ENCODE results near the gene GHDC.

GHDC gene

GRCh38 chr17:42183741-42184711 lies 10.3 kb downstream of the GHDC start:
- TF ChIP-seq MAX (IDR thresholded peaks at IDR 0.05) (peak; percentile 92), EP300 (IDR thresholded peaks at IDR 0.05; ENCODE audit: borderline replicate concordance) (no peak), ZBTB7A (IDR thresholded peaks at IDR 0.05; ENCODE audit: low read depth) (peak; percentile 70; the same call in 1 of the 2 replicates), USF1 (IDR thresholded peaks at IDR 0.05) (0 out of 2 replicates have a peak, but pooled peaks have one; percentile 10), RAD21 (IDR thresholded peaks at IDR 0.05; ENCODE audit: low read depth) (peak; percentile 48; the same call in 1 of the 2 replicates), TEAD4 (IDR thresholded peaks at IDR 0.05) (no peak)

DNA sequence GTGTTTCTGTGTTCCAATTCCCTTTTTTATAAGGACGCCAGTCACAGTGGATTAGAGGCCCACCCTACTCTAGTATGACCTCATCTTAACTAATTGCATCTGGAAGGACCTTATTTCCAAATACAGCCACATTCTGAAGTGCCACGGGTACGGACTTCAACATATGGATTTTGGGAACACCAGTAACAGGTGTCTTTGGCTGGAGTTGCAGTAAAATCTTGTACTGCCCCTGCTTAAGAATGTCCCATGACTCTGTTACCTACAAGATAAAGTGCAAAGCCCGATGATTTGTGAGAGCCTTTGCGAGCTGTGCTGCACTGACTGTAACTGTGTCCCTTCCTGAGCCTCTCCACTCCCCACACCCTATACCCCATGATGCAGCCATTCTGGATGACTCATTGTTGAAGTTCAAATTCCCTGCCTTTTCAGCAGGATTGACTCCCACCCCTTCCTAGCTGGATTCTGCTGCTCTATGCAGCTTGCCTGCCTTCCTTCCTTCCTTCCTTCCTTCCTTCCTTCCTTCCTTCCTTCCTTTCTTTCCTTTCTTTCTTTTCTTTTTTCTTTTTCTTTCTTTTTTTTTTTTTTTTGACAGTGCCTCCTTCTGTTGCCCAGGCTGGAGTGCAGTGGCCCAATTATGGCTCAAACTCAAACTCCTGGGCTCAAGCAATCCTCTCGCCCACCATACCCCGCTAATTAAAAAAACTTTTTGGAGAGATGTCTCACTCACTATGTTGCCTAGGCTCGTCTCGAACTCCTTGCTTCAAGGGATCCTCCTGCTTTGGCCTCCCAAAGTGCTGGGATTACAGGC lies 11.2 kb downstream of the GHDC start:
- TF ChIP-seq TCF12 (IDR thresholded peaks at IDR 0.05; ENCODE audit: low read depth), result no peak
- TF ChIP-seq CEBPB (IDR thresholded peaks at IDR 0.05), result no peak
- no peak for TF ChIP-seq TEAD4 (IDR thresholded peaks at IDR 0.05)
- TF ChIP-seq, protein P1, sequence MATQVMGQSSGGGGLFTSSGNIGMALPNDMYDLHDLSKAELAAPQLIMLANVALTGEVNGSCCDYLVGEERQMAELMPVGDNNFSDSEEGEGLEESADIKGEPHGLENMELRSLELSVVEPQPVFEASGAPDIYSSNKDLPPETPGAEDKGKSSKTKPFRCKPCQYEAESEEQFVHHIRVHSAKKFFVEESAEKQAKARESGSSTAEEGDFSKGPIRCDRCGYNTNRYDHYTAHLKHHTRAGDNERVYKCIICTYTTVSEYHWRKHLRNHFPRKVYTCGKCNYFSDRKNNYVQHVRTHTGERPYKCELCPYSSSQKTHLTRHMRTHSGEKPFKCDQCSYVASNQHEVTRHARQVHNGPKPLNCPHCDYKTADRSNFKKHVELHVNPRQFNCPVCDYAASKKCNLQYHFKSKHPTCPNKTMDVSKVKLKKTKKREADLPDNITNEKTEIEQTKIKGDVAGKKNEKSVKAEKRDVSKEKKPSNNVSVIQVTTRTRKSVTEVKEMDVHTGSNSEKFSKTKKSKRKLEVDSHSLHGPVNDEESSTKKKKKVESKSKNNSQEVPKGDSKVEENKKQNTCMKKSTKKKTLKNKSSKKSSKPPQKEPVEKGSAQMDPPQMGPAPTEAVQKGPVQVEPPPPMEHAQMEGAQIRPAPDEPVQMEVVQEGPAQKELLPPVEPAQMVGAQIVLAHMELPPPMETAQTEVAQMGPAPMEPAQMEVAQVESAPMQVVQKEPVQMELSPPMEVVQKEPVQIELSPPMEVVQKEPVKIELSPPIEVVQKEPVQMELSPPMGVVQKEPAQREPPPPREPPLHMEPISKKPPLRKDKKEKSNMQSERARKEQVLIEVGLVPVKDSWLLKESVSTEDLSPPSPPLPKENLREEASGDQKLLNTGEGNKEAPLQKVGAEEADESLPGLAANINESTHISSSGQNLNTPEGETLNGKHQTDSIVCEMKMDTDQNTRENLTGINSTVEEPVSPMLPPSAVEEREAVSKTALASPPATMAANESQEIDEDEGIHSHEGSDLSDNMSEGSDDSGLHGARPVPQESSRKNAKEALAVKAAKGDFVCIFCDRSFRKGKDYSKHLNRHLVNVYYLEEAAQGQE (IDR thresholded peaks at IDR 0.05; ENCODE audit: low read depth), result no peak
- TF ChIP-seq ZBTB7A (IDR thresholded peaks at IDR 0.05; ENCODE audit: low read depth), result no peak
- no peak for TF ChIP-seq EP300 (IDR thresholded peaks at IDR 0.05; ENCODE audit: borderline replicate concordance)
- TF ChIP-seq FOXM1 (IDR thresholded peaks at IDR 0.05; ENCODE audit: borderline replicate concordance, low read depth), result no peak
- TF ChIP-seq USF1 (IDR thresholded peaks at IDR 0.05), result no peak
- TF ChIP-seq RAD21 (IDR thresholded peaks at IDR 0.05; ENCODE audit: low read depth), result no peak
- TF ChIP-seq CREB1 (IDR thresholded peaks at IDR 0.05; ENCODE audit: low read depth), result no peak
- TF ChIP-seq NFIC (IDR thresholded peaks at IDR 0.05), result no peak
- no peak for TF ChIP-seq TAF1 (IDR thresholded peaks at IDR 0.05; ENCODE audit: low read depth)
- TF ChIP-seq YY1 (IDR thresholded peaks at IDR 0.05; ENCODE audit: low read depth), result no peak
- no peak for TF ChIP-seq MAX (IDR thresholded peaks at IDR 0.05)
- no peak for TF ChIP-seq EGR1 (IDR thresholded peaks at IDR 0.05)

- TF ChIP-seq USF1 (IDR thresholded peaks at IDR 0.05), result no peak
- no peak for TF ChIP-seq EP300 (IDR thresholded peaks at IDR 0.05; ENCODE audit: borderline replicate concordance)
- no peak for TF ChIP-seq RAD21 (IDR thresholded peaks at IDR 0.05; ENCODE audit: low read depth)
- TF ChIP-seq CEBPB (IDR thresholded peaks at IDR 0.05), result no peak
- TF ChIP-seq YY1 (IDR thresholded peaks at IDR 0.05; ENCODE audit: low read depth), result no peak
These were observed 12.5 kb downstream of the GHDC start for GRCh38 chr17:42181851-42182207.

DNA sequence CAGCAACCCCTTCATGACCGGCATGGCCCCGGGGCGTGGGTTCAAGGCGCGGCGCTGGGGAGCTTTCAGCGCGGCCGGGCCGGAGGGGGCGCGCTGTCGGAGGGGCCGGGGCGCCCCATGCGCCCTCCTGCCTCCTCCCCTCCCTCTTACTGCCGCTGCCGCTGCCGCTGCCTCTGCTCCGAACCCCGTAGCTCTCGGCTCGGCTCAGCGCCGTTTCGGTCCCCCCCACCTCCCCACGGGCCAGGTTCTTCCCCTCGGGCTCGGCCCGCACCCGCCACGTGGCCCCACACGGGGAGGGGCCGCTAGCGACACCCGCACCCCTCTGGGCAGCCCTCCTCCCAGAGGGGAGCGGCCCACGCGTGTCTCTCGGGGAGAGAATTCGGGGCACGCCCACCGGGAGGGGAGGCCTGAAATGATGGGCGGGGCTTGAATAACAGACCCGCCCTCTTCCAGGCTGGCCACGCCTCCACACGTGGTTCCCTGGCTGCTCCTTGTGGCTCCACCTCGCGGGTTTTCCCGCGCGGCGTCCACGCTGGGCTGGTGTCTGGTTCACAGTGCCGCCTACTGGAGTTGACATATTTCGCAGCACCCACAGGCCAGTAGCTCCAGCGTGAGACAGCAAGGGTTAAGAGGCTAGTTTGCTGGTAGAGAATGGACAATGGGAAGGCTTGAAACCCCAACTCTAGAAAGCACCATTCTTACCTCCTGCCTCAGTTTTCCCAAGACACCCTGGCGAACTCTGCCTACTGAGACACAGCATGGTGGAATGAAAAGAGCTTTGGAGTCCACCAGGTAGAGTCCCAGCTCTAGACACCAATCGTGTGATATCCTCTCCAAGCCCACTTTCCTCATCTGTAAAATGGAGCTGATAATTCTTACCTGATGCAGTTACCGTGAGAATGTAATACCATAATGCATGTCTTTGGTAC lies 13.1 kb downstream of the GHDC start, which contains the start of gene KCNH4:
Gene KCNH4 (minus strand): TSS at position 221 of the 929 bp plus-strand sequence. CDS start 197 bp downstream, at position 24.
- TF ChIP-seq, protein P1 (IDR thresholded peaks at IDR 0.05; ENCODE audit: low read depth), result no peak
- TF ChIP-seq TCF12 (IDR thresholded peaks at IDR 0.05; ENCODE audit: low read depth) (no peak), CEBPB (IDR thresholded peaks at IDR 0.05) (0 out of 2 replicates have a peak, but pooled peaks have one; percentile 14), RAD21 (IDR thresholded peaks at IDR 0.05; ENCODE audit: low read depth) (peak; percentile 76), MAX (IDR thresholded peaks at IDR 0.05) (peak; percentile 99), USF1 (IDR thresholded peaks at IDR 0.05) (peak; percentile 83)

All from Ishikawa (cell line).